Measurements from ENCODE around the gene HSPA1A.

DNA sequence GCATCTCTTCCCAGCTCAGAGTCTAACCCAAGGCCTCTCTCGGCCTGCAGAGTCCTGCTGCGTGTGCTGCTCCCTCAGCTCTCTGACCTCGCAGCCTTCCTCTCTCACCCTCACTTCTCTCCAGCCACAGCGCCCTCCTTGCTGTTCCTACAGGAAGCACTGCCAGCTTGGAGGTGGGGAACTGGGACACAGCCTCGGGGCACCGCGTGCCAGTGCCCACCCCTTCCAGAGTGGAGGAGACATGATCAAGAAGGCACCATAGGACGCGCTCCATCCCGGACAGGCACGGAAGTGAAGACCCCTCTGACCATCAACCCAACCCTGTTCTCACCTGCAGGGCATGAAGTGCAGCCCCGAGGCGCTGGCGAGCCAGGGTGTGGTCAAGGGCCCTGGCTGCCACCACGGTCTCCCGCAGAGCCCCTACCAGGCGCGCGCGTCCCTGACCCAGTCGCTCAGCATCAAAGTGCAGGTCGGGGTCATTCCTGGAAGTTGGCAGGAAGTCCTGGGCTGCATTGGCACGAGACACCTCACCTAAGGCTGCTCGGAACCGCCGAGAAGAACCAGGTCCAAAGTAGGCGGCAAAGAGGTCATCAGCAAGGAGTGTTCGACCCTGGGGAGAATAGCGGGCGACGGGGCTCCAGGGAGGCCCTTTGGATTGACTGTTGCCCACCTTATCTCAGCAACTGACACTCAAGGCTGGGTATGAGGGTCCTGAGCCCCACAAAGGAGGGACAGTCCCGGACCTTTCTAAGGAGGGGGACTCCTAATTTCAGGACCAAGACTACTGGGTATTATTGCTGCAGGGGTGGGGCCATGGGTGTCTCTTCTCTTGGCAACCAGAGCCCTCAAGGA lies 39.5 kb upstream of the HSPA1A start:
- TF ChIP-seq POLR2A (IDR thresholded peaks at IDR 0.05) = no peak
- TF ChIP-seq, protein P1, sequence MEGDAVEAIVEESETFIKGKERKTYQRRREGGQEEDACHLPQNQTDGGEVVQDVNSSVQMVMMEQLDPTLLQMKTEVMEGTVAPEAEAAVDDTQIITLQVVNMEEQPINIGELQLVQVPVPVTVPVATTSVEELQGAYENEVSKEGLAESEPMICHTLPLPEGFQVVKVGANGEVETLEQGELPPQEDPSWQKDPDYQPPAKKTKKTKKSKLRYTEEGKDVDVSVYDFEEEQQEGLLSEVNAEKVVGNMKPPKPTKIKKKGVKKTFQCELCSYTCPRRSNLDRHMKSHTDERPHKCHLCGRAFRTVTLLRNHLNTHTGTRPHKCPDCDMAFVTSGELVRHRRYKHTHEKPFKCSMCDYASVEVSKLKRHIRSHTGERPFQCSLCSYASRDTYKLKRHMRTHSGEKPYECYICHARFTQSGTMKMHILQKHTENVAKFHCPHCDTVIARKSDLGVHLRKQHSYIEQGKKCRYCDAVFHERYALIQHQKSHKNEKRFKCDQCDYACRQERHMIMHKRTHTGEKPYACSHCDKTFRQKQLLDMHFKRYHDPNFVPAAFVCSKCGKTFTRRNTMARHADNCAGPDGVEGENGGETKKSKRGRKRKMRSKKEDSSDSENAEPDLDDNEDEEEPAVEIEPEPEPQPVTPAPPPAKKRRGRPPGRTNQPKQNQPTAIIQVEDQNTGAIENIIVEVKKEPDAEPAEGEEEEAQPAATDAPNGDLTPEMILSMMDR (IDR thresholded peaks at IDR 0.05) = no peak

Data from testis (tissue), 2 donors.